ENCODE data around the gene POLR1A. TPM values are rescaled to one million over a fixed set of nuclear protein-coding genes. Genes with fewer than 3 reads are reported as not detected.

Gene POLR1A
- total and polyA plus RNA-seq, 4 donors = 3.2 to 12.3 (median 6.1) TPM

DNA sequence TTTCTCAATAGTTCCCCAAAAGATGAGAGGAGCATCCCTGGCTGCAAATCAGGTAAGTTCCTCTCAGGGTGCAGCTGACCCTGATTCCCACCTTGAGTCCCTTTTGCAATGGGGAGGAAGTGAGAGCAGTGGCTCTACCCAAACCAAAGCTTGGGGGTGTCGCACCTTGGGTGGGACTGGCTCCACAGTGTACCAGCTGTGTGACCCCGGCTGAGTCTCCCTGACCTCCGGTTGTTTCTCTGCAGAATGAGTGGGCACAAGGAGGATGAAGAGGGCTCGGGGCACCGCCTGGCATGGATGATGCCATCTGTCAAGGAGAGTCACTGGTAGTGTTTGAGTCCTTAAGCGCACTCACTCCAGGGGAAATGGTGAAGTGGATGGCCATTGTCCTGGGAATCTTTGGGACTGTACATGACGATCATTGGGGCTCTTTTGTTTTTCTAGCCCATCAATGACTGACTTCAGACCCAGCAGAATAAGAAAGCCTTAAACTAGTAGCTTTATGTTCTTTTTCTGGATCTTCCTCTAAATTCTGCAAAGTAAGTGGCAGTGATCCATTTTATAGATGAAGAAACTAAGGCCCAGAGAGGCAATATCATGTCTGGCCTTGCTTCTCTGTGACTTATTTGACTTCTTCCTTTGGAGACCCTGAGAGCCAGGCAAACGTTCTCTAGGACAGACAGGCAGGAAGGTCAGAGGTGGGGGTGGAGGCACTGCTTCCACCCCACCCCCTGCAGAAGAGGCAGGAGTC lies 110.6 kb downstream of the POLR1A start:
- H3K4me3 ChIP-seq (ENCODE audit: low read depth in 1 of 3, low read length in 3 of 3) = no peak overlapping the region
- TF ChIP-seq, protein P1, sequence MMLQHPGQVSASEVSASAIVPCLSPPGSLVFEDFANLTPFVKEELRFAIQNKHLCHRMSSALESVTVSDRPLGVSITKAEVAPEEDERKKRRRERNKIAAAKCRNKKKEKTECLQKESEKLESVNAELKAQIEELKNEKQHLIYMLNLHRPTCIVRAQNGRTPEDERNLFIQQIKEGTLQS (IDR thresholded peaks at IDR 0.05) = no peak
- TF ChIP-seq JUND (IDR thresholded peaks at IDR 0.05) = no peak
- no peak for TF ChIP-seq FOXA2 (IDR thresholded peaks at IDR 0.05)
- TF ChIP-seq, protein P2, sequence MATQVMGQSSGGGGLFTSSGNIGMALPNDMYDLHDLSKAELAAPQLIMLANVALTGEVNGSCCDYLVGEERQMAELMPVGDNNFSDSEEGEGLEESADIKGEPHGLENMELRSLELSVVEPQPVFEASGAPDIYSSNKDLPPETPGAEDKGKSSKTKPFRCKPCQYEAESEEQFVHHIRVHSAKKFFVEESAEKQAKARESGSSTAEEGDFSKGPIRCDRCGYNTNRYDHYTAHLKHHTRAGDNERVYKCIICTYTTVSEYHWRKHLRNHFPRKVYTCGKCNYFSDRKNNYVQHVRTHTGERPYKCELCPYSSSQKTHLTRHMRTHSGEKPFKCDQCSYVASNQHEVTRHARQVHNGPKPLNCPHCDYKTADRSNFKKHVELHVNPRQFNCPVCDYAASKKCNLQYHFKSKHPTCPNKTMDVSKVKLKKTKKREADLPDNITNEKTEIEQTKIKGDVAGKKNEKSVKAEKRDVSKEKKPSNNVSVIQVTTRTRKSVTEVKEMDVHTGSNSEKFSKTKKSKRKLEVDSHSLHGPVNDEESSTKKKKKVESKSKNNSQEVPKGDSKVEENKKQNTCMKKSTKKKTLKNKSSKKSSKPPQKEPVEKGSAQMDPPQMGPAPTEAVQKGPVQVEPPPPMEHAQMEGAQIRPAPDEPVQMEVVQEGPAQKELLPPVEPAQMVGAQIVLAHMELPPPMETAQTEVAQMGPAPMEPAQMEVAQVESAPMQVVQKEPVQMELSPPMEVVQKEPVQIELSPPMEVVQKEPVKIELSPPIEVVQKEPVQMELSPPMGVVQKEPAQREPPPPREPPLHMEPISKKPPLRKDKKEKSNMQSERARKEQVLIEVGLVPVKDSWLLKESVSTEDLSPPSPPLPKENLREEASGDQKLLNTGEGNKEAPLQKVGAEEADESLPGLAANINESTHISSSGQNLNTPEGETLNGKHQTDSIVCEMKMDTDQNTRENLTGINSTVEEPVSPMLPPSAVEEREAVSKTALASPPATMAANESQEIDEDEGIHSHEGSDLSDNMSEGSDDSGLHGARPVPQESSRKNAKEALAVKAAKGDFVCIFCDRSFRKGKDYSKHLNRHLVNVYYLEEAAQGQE (IDR thresholded peaks at IDR 0.05) = no peak
- TF ChIP-seq, protein P3, sequence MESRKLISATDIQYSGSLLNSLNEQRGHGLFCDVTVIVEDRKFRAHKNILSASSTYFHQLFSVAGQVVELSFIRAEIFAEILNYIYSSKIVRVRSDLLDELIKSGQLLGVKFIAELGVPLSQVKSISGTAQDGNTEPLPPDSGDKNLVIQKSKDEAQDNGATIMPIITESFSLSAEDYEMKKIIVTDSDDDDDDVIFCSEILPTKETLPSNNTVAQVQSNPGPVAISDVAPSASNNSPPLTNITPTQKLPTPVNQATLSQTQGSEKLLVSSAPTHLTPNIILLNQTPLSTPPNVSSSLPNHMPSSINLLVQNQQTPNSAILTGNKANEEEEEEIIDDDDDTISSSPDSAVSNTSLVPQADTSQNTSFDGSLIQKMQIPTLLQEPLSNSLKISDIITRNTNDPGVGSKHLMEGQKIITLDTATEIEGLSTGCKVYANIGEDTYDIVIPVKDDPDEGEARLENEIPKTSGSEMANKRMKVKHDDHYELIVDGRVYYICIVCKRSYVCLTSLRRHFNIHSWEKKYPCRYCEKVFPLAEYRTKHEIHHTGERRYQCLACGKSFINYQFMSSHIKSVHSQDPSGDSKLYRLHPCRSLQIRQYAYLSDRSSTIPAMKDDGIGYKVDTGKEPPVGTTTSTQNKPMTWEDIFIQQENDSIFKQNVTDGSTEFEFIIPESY (IDR thresholded peaks at IDR 0.05) = no peak
- TF ChIP-seq EGR1 (IDR thresholded peaks at IDR 0.05; ENCODE audit: low read depth in 2 of 2) = no peak
- TF ChIP-seq, protein P4, sequence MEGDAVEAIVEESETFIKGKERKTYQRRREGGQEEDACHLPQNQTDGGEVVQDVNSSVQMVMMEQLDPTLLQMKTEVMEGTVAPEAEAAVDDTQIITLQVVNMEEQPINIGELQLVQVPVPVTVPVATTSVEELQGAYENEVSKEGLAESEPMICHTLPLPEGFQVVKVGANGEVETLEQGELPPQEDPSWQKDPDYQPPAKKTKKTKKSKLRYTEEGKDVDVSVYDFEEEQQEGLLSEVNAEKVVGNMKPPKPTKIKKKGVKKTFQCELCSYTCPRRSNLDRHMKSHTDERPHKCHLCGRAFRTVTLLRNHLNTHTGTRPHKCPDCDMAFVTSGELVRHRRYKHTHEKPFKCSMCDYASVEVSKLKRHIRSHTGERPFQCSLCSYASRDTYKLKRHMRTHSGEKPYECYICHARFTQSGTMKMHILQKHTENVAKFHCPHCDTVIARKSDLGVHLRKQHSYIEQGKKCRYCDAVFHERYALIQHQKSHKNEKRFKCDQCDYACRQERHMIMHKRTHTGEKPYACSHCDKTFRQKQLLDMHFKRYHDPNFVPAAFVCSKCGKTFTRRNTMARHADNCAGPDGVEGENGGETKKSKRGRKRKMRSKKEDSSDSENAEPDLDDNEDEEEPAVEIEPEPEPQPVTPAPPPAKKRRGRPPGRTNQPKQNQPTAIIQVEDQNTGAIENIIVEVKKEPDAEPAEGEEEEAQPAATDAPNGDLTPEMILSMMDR (IDR thresholded peaks at IDR 0.05; ENCODE audit: low read depth, low read length, missing input control) = no peak
- TF ChIP-seq NR2F2 (IDR thresholded peaks at IDR 0.05) = no peak
- TF ChIP-seq GABPA (IDR thresholded peaks at IDR 0.05 in 1 of 2, conservative IDR thresholded peaks at IDR 0.05 in 1 of 2) = no peak
- TF ChIP-seq MAX (IDR thresholded peaks at IDR 0.05) = no peak
- no peak for TF ChIP-seq SP1 (IDR thresholded peaks at IDR 0.05)
- TF ChIP-seq TAF1 (conservative IDR thresholded peaks at IDR 0.05) = no peak
- TF ChIP-seq HNF4G (IDR thresholded peaks at IDR 0.05) = no peak
- TF ChIP-seq FOXA1 (IDR thresholded peaks at IDR 0.05) = no peak
- no peak for DNase-seq (ENCODE audit: low spot score)
- no peak overlapping the region for H3K27ac ChIP-seq (ENCODE audit: low read depth in 1 of 2, low read length in 2 of 2)
- no peaks in the 10 kb centered on the region for H3K27me3 ChIP-seq (ENCODE audit: control insufficient read depth in 4 of 4, insufficient read depth in 4 of 4, low read length in 3 of 4)
- peaks cover 0 to 17% (median 4%) of the 10 kb centered on the region in 4 donors for H3K4me1 ChIP-seq (ENCODE audit: control insufficient read depth in 4 of 4, insufficient read depth in 4 of 4, low read length in 3 of 4)
- H3K9me3 ChIP-seq (ENCODE audit: control insufficient read depth in 4 of 4, low read length in 3 of 4) = no peaks in the 10 kb centered on the region
- H3K36me3 ChIP-seq (ENCODE audit: control insufficient read depth in 4 of 4, insufficient read depth in 3 of 4, low read depth in 1 of 4, low read length in 3 of 4) = no peaks in the 10 kb centered on the region
- H3K9ac ChIP-seq (ENCODE audit: low read depth in 1 of 2, low read length in 2 of 2) = no peak overlapping the region
- 79% methylated on average over 8 of the region's 8 CpGs for WGBS

- no peaks in the 10 kb centered on the region for H3K36me3 ChIP-seq (ENCODE audit: control insufficient read depth in 4 of 4, insufficient read depth in 3 of 4, low read depth in 1 of 4, low read length in 3 of 4)
- WGBS = 86% methylated on average over 3 of the region's 3 CpGs
- no peak for DNase-seq (ENCODE audit: low spot score)
- TF ChIP-seq YY1 (IDR thresholded peaks at IDR 0.05) (no peak), NR2F2 (IDR thresholded peaks at IDR 0.05) (no peak), JUND (IDR thresholded peaks at IDR 0.05) (no peak), FOXA1 (IDR thresholded peaks at IDR 0.05) (no peak), FOXA2 (IDR thresholded peaks at IDR 0.05) (no peak), EGR1 (IDR thresholded peaks at IDR 0.05; ENCODE audit: low read depth in 2 of 2) (no peak), MAX (IDR thresholded peaks at IDR 0.05) (no peak), RAD21 (IDR thresholded peaks at IDR 0.05) (no peak), TAF1 (conservative IDR thresholded peaks at IDR 0.05) (no peak), HNF4A (conservative IDR thresholded peaks at IDR 0.05) (no peak), SP1 (IDR thresholded peaks at IDR 0.05) (no peak)
- no peak overlapping the region for H3K9ac ChIP-seq (ENCODE audit: low read depth in 1 of 2, low read length in 2 of 2)
- H3K4me3 ChIP-seq (ENCODE audit: low read depth in 1 of 3, low read length in 3 of 3) = no peak overlapping the region
- peaks cover 0 to 14% (median 4%) of the 10 kb centered on the region in 4 donors for H3K4me1 ChIP-seq (ENCODE audit: control insufficient read depth in 4 of 4, insufficient read depth in 4 of 4, low read length in 3 of 4)
- H3K27me3 ChIP-seq (ENCODE audit: control insufficient read depth in 4 of 4, insufficient read depth in 4 of 4, low read length in 3 of 4) = no peaks in the 10 kb centered on the region
- H3K9me3 ChIP-seq (ENCODE audit: control insufficient read depth in 4 of 4, low read length in 3 of 4) = no peaks in the 10 kb centered on the region
- H3K27ac ChIP-seq (ENCODE audit: low read depth in 1 of 2, low read length in 2 of 2) = no peak overlapping the region
Observed at GRCh38 chr2:85994421-85994777, 111.3 kb downstream of the POLR1A start.
